Urinary bladder (tissue), 4 donors: ENCODE data around the gene PRKCQ. TPM values are rescaled to one million over a fixed set of nuclear protein-coding genes. Genes with fewer than 3 reads are reported as not detected.

Experiments
- DNase-seq: peaks from one replicate; pipeline ENCODE4 v3.0.0-alpha.2; 2015; ENCODE audit errors: extremely low spot score
- H3K27ac ChIP-seq: one replicate; pipeline ENCODE4 v1.5.1; 2013; ENCODE audit warnings: low read depth, mild to moderate bottlenecking, moderate library complexity
- H3K36me3 ChIP-seq: one replicate; pipeline ENCODE4 v1.6.1; 2013; ENCODE audit warnings: mild to moderate bottlenecking, moderate library complexity; ENCODE audit not compliant: insufficient read depth
- H3K4me1 ChIP-seq: one replicate; pipeline ENCODE4 v1.6.1; 2013; ENCODE audit warnings: mild to moderate bottlenecking, moderate library complexity; ENCODE audit not compliant: insufficient read depth
- H3K4me3 ChIP-seq: one replicate; pipeline ENCODE4 v1.5.1; 2013; ENCODE audit warnings: low read depth, low read length
- WGBS: extraction: QIAGEN DNeasy Blood & Tissue Kit; methylation state at CpG from one replicate; pipeline ENCODE4 v1.1.7; 2013; 5-methylcytosine and 5-hydroxymethylcytosine counted together
- polyA plus RNA-seq: library from polyadenylated mRNA; stranded (reverse); fragments of 200-250 nt; gene quantifications from one replicate; pipeline ENCODE4 v1.2.3, GENCODE V29; 2013
- total RNA-seq: library from RNA; depleted of rRNA; stranded (reverse); fragments of >200 nt; gene quantifications from one replicate; pipeline ENCODE4 v1.2.3, GENCODE V29; 2014
- donor health status: healthy with polysubstance abuse.
- donor health status: healthy.

PRKCQ gene
- total and polyA plus RNA-seq, 2 donors, result 0.49 to 3.2 TPM

- Histone ChIP-seq H3K27ac (no peak overlapping the region), H3K4me3 (no peak overlapping the region), H3K36me3 (no peaks in the 10 kb centered on the region), H3K4me1 (no peaks in the 10 kb centered on the region)
- 33% methylated on average over 15 of the region's 15 CpGs for WGBS
- DNase-seq, result no peak
Measured at GRCh38 chr10:6603142-6604125, 23.4 kb upstream of the PRKCQ start.

- no peak overlapping the region for H3K4me3 ChIP-seq
- H3K27ac ChIP-seq, result no peak overlapping the region
- no peaks in the 10 kb centered on the region for H3K36me3 ChIP-seq
- WGBS, result 84% methylated on average over 1 of the region's 1 CpG
- DNase-seq, result no peak
- H3K4me1 ChIP-seq, result no peaks in the 10 kb centered on the region
Measured at GRCh38 chr10:6602700-6603084, 22.6 kb upstream of the PRKCQ start.

- Histone ChIP-seq H3K36me3 (no peaks in the 10 kb centered on the region), H3K27ac (no peak overlapping the region), H3K4me1 (no peaks in the 10 kb centered on the region), H3K4me3 (no peak overlapping the region)
- no peak for DNase-seq
- 90% methylated on average over 2 of the region's 2 CpGs for WGBS
Measured at GRCh38 chr10:6602026-6602699, 22.1 kb upstream of the PRKCQ start.

GRCh38 chr10:6601246-6601805 lies 21.2 kb upstream of the PRKCQ start:
- no peaks in the 10 kb centered on the region for H3K36me3 ChIP-seq
- no peaks in the 10 kb centered on the region for H3K4me1 ChIP-seq
- H3K27ac ChIP-seq, result no peak overlapping the region
- no peak overlapping the region for H3K4me3 ChIP-seq
- WGBS, result 89% methylated on average over 9 of the region's 9 CpGs
- DNase-seq, result no peak

GRCh38 chr10:6600224-6600987 lies 20.3 kb upstream of the PRKCQ start:
- H3K4me1 ChIP-seq, result no peaks in the 10 kb centered on the region
- no peaks in the 10 kb centered on the region for H3K36me3 ChIP-seq
- DNase-seq, result no peak
- H3K27ac ChIP-seq, result no peak overlapping the region
- WGBS, result 90% methylated on average over 7 of the region's 7 CpGs
- H3K4me3 ChIP-seq, result no peak overlapping the region

- H3K4me3 ChIP-seq, result no peak overlapping the region
- H3K27ac ChIP-seq, result no peak overlapping the region
- DNase-seq, result no peak
- no peaks in the 10 kb centered on the region for H3K36me3 ChIP-seq
- H3K4me1 ChIP-seq, result no peaks in the 10 kb centered on the region
- WGBS, result 97% methylated on average over 1 of the region's 1 CpG
Measured at GRCh38 chr10:6598679-6599078, 18.6 kb upstream of the PRKCQ start.

- no peak for DNase-seq
- H3K27ac ChIP-seq, result no peak overlapping the region
- no peak overlapping the region for H3K4me3 ChIP-seq
- H3K4me1 ChIP-seq, result no peaks in the 10 kb centered on the region
- H3K36me3 ChIP-seq, result no peaks in the 10 kb centered on the region
- WGBS, result 73% methylated on average over 5 of the region's 5 CpGs
Measured at GRCh38 chr10:6597478-6597877, 17.4 kb upstream of the PRKCQ start.

- H3K36me3 ChIP-seq, result no peaks in the 10 kb centered on the region
- DNase-seq, result no peak
- H3K27ac ChIP-seq, result no peak overlapping the region
- no peak overlapping the region for H3K4me3 ChIP-seq
- no peaks in the 10 kb centered on the region for H3K4me1 ChIP-seq
- WGBS, result 88% methylated on average over 4 of the region's 4 CpGs
Measured at GRCh38 chr10:6595499-6595898, 15.4 kb upstream of the PRKCQ start.

GRCh38 chr10:6593241-6593671 lies 13.2 kb upstream of the PRKCQ start:
- 72% methylated on average over 7 of the region's 7 CpGs for WGBS
- Histone ChIP-seq H3K27ac (no peak overlapping the region), H3K4me3 (no peak overlapping the region), H3K36me3 (no peaks in the 10 kb centered on the region), H3K4me1 (no peaks in the 10 kb centered on the region)
- DNase-seq, result no peak

- Histone ChIP-seq H3K4me1 (no peaks in the 10 kb centered on the region), H3K27ac (no peak overlapping the region), H3K4me3 (no peak overlapping the region), H3K36me3 (no peaks in the 10 kb centered on the region)
- no peak for DNase-seq
Measured at GRCh38 chr10:6592080-6592479, 12.0 kb upstream of the PRKCQ start.

GRCh38 chr10:6591668-6592067 lies 11.6 kb upstream of the PRKCQ start:
- DNase-seq, result no peak
- 65% methylated on average over 2 of the region's 2 CpGs for WGBS

GRCh38 chr10:6590100-6590499 lies 10.0 kb upstream of the PRKCQ start:
- H3K4me3 ChIP-seq, result no peak overlapping the region
- H3K27ac ChIP-seq, result no peak overlapping the region
- 96% methylated on average over 4 of the region's 4 CpGs for WGBS
- no peaks in the 10 kb centered on the region for H3K4me1 ChIP-seq
- H3K36me3 ChIP-seq, result no peaks in the 10 kb centered on the region
- no peak for DNase-seq

More at GRCh38 chr10:6591668-6592067, 11.6 kb upstream of the PRKCQ start:
- Histone ChIP-seq H3K4me1 (no peaks in the 10 kb centered on the region), H3K4me3 (no peak overlapping the region), H3K36me3 (no peaks in the 10 kb centered on the region), H3K27ac (no peak overlapping the region)

- no peaks in the 10 kb centered on the region for H3K4me1 ChIP-seq
- no peaks in the 10 kb centered on the region for H3K36me3 ChIP-seq
- no peak overlapping the region for H3K4me3 ChIP-seq
- H3K27ac ChIP-seq, result no peak overlapping the region
- 70% methylated on average over 11 of the region's 11 CpGs for WGBS
- DNase-seq, result no peak
Measured at GRCh38 chr10:6589287-6590094, 9.4 kb upstream of the PRKCQ start.
